Activated CD4-positive, alpha-beta T cell treated with anti-CD3 and anti-CD28 coated beads, Interleukin-2, amount 50 U/mL, for 24 hours (primary cell): Measurements from ENCODE around the gene GPR87.

ENCODE experiments used
- DNase-seq, 2 donors: peaks; one replicate each; pipeline ENCODE4 v3.0.0-alpha.2; 2020; ENCODE audit warnings: low read depth in 1 of 2, low spot score in 1 of 2

The GPR87 gene

GRCh38 chr3:151315846-151316245 lies 774 bp downstream of the GPR87 start:
- no peak for DNase-seq

- no peak for DNase-seq
These were observed 1.5 kb downstream of the GPR87 start for GRCh38 chr3:151315136-151315535.

DNA sequence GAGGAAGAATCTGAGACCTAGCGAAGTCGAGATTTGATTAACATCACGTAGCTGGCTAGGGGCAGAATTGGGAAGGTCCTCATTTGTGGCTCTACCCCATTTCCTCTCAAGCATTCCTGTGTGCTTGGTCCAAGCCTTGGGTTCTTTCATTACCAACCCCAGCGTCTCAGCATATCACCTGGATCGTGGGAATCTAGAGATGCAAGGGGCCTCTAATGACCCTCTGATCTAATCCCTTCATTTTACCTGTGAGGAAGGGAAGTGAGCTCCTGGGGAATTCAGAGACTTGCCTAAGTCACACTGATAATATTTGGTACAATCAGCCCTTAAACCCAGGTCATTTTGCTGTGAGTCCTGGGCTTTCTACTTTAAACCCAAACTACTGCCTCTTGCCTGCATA lies 2.0 kb downstream of the GPR87 start:
- no peak for DNase-seq

GRCh38 chr3:151314137-151314536 lies 2.5 kb downstream of the GPR87 start:
- DNase-seq, result no peak

GRCh38 chr3:151312972-151313371 lies 3.6 kb downstream of the GPR87 start:
- no peak for DNase-seq

DNA sequence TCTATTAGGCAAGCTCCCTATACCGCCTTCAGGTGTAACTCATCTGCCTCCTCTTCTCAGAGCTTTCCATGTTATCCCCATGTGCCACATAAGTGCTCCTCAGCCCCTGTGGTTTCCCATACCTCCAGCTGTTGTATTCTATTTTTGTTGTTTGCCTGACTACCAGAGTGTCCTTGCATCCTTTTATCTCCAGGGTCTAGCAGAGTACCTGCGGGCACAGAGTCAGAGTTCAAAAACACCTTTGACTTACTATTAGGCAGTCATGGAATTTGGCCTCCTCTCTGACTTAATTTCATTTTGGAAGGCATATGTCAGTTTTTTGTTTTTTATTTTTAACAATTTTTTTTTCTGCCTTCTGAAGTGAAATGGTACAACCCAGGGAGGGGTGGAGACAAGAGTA lies 7.1 kb downstream of the GPR87 start:
- no peak for DNase-seq

- DNase-seq, result no peak
These were observed 8.8 kb downstream of the GPR87 start for GRCh38 chr3:151307583-151308488.

- DNase-seq, result no peak
These were observed 9.5 kb downstream of the GPR87 start for GRCh38 chr3:151307131-151307530.

- no peak for DNase-seq
These were observed 10.3 kb downstream of the GPR87 start for GRCh38 chr3:151306168-151306810.

GRCh38 chr3:151305775-151306151 lies 10.9 kb downstream of the GPR87 start:
- no peak for DNase-seq

DNA sequence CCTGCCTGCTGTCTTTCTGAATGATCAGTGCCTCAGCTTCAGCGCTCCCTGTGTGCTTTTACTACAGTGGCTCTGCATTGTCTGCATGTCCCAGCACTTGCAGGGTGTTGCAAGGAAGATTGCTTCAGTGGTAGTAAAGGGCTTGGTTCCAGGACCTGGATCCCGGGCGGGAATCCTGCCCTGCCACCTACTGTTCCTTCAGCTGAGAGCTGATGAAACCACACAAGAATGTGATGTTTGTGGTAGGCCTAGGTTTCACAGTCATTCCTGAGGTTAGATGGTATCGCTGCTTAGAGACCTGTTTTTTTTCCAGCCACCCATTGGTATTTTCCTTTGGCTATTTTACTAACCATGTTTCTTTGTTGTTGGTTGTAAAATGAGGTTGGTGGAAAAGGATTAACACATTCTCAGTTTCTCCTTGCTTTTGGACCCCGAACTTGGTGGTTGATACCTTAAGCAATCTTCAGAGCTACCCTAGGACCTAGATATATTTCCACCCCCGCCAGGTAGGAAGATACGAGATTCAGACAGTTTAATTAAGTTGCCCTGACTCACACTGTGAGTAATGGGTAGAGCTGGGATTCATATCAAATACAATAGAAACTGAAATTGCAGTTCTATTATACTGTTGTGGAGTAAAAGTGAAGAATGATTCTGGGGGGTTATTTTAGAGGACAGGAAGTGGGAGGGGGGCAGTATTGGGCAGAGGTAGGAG lies 11.4 kb downstream of the GPR87 start:
- peak in 1 of 2 donors; percentile 46 for DNase-seq

DNA sequence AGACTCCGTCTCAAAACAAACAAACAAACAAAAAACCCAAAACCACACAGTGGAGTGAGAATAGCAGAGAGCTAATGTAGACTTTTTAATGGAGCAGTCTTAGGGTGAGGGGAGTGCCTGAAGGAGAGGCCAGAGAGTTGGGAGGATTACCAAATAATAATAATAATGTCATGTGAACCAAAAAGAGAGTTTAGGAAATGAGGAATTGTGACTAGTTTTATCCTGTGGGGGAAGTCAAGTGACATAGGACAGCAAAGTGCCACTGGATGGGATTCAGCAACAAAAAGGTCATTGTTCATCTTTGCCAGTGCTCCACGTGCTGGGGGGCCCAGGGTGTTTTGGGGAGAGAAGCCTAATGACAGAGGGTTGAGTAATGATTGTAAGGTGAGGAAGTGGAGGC lies 12.9 kb downstream of the GPR87 start:
- no peak for DNase-seq

GRCh38 chr3:151301787-151302186 lies 14.8 kb downstream of the GPR87 start:
- no peak for DNase-seq

- no peak for DNase-seq
These were observed 16.1 kb downstream of the GPR87 start for GRCh38 chr3:151300539-151300938.

- no peak for DNase-seq
These were observed 17.6 kb downstream of the GPR87 start for GRCh38 chr3:151299006-151299405.

DNA sequence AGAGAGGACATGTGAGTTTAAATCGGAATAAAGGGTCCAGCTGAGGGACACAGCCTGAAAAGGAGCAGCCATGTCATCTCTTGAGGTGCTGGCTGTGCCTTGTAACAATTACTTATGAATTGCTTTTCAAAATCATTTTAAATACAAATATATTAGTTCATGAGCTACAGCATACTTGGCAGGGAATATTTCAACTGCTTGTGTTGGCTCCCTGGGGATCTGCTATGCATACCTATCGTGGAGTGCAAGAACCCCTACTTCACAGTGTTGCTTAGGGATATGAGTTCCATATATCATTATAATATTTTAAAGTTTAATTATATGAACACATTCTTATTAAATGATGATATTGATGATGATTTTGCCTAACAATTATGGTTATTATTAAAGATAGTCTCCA lies 19.2 kb downstream of the GPR87 start:
- no peak for DNase-seq

GRCh38 chr3:151296226-151296625 lies 20.4 kb downstream of the GPR87 start:
- no peak for DNase-seq

DNA sequence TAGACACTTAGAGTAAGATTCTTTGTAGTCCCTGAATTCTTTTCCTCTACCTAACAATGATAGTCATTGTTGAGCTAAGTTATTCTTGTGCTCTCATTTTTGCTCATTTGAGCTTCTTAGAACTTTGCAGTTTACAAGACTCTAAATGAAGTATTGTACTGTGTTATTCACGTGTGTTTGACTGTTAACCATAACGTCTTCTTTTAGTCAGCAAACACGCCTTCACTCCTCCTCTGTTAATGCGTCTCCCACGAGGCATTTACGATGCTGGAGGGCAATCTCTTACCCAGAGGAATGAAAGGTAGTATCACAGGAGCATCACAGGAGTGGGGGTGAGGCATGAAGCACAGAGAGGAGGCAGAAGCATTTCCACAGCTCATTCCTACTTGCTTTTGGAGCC lies 23.5 kb downstream of the GPR87 start:
- no peak for DNase-seq

GRCh38 chr3:151290673-151291072 lies 25.9 kb downstream of the GPR87 start:
- DNase-seq, result no peak

DNA sequence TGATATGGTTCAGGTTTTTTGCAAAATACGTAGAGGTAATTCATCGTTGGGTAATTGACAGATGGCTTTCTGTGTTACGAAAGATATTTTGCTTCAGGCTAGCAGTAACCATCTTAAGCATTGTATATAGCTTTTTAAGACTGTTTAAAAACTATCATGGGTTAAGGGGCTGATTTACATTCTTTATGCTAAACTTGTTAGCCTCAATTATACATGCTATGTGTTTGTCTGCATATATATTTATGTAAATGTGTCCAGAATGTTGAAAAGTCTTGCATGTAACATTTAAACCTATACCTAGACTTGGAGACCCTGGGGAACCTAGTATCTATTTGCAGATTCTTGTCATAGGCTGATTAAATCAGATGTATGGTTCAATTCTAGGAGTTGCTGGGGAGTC lies 27.2 kb downstream of the GPR87 start:
- no peak for DNase-seq

GRCh38 chr3:151285940-151286339 lies 30.7 kb downstream of the GPR87 start:
- no peak for DNase-seq

DNA sequence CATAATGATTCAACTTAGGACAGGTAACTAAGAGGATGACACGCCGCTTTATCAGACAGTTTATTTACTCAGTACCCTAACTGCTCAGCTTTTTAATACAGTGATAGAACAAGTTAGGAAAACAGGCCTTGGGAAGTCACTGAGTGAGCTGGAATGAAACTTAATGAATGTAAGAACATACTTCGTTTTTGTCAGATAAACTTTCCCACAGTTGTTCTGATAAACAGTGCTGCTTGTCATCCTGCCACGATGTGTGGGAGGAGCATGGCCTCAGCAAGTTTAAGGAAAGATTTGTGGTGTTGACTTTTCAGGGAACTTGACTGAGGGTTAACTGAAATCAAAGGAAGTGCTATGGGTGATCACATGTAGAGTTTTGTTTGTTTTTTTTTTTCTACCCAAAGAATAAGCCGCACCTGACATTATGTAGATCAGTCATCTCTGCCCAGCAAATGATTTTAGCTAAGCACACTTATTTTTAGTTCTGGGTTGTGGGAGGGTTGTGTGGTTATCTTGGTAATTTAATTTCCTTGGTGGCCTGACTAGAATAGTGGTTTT lies 32.6 kb downstream of the GPR87 start:
- DNase-seq, result no peak
